NOMO-1 treated with dmso at 0.1 percent for 144 hours (cell line): Measurements from ENCODE around the gene MTCL1.

Experiments used
- DNase-seq: peaks from one replicate; lab custom pipeline; 2025; ENCODE audit not compliant: unreplicated experiment; lab: John Stamatoyannopoulos, UW

Gene MTCL1

DNA sequence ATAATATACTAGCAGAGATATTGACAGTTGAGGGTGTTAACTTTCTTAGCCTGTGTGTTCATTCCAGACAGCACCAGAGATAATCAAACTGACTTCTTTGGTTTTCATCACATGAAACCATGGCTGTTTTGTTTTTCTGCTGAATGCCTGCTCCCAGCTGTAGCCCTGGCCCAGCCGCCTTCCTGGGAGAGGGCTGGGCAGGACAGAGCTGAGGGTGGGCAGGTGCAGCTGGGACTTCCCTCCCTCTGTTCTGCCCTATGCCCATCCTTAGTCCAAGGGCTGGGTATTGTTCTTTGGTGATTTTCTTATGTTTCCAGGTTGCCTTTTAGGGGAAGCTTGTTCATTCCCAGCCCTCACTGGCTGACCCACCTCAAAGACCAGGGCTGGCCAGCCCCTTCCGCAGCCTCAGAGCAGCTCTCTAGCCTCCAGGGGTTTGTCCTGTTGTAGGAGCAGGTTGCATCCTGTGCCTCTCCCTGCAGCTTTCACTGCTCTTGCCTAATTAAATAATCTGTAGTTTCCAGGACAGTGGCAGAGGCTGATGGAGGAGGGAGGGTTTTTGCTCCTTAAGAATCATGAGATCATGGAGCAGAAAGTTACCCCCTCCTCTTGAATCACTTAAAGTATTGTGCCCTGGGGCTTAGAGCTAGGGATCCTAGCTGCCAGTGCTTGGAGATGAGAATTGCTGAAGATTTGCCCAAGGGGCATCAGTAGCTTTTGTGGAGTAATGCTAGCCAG lies 61.4 kb downstream of the MTCL1 start:
- DNase-seq = no peak

DNA sequence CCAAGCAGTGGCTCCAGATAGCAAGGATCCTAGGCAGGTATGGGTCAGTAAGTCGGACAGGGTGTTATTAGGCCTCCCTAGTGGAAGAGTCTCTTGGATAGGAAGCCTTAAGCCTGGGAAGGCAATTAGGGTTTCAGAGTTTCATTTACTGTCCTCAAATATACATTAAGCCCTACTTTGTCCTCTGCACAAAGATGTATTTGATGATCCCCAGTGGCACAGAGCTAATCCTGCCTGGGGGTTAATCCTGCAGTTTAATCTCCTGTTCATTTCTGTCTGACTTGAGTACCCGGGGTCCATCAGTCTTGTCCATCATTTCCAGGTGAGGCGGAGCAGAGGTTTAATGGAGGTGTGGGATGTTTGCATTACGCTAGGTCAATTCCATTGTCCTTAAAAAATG lies 62.0 kb downstream of the MTCL1 start:
- DNase-seq = no peak

GRCh38 chr18:8769509-8770095 lies 64.2 kb downstream of the MTCL1 start:
- no peak for DNase-seq

DNA sequence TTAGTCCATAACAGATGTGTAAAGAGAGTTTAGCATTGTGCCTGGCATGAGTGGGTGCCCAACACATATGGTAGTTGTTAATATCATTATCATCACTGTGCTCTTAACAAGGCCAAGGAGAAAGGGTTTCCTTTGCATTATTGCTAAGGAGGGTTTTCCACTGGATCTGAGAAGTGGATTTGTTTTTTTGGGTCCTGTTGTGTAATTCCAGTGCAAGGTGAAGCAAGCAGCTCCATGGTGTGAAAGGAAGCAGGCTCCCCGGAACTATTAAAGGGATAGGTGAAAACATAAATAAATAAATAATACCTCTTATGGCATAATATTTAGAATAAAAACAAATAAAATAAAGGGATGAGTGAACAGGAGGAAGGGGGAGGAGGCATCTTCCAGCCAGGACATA lies 65.3 kb downstream of the MTCL1 start:
- DNase-seq = no peak

DNA sequence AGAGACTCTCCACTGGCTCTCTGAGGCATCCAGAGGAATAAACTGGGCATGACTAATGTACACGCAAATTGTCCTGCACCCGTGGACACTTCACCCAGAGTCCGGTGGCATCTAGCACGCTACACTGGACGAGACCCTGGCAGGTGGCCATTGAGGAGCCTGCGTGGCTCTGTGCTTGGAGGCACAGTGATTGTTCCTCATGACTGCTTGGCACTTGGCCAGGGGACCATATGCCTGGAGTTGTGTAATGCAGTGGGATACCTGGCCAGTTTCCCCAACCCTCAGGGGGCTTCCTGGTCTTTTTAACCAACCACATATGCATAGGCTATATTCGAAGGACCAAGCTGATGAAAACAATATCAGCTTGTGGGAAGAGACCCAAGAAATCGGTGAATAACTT lies 66.6 kb downstream of the MTCL1 start:
- DNase-seq = no peak

DNA sequence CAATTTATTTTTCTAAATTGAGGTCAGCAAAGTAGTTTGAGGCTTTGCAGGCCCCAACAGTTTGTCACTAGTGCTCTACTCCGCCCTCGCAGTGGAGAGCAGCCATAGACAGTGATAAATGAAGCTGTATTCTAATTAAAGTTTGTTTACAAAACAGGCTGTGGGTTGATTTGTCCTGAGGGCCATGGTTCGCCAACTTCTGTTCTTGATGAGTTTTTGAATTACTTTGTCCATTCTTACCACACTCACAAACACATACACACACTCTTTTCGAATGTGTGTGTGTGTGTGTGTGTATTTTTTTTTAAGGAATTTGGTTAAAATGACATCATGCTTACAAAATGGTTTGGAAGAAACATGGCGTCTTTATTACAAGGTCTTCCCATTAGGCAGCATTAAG lies 68.6 kb downstream of the MTCL1 start:
- DNase-seq = no peak

DNA sequence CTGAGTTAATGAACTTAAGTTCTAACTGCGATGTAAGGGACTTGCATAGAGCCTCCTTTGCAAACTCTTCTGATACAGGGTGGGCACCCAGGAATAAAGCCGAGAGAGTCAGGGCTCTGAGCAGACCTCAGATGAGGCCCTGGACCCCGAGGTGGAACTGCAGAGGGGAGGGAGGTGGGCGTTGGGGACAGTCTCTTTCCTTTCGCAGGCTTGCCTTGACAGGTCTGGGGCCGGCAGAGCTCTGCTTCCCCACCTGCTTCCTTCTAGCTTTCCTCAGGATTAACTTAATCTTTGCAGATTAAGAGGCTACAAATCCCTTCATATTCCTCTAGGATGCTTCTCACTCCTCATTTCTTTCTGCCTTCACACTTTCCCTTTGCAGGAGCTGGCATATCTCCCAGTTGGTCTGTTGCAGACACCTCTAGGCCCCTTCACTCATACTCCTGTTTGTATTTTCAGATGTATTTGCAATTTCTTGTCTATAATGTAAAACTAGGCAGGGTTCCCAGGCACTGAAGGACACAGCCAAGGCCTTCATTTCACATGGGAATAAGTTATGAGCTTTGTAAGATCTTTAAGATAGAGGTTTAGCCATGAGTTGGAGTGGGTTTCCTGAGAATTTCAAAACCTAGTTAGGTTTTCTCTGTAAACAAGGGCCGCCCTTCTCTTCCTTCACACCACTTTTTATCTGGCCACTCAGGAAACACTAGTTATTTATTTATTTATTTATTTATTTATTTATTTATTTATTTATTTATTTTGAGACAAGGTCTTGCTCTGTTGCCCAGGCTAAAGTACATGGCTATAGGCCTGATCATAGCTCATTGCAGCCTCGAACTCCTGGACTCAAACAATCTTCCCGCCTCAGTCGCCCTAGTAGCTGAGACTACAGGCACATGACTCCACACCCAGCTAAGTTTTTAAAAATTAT lies 70.9 kb downstream of the MTCL1 start:
- no peak for DNase-seq

DNA sequence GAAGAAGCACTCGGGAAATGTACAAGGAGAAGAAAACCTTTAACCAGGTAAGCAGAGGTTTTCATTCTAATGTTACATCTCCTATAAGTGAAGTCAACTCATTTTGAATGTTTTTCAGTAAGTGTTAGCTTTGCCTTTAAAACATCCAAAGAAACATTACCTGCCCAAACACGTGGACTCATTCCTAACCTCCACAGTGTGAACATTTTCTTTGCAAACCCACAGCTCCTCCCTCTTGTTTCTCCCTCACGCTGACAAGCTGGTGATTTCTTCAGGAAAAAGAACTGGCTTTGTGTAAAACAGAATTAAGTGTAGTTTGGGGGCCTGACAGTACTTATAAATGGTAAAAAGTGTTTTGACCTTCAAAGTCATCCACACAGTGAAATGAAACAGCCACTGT lies 72.5 kb downstream of the MTCL1 start:
- DNase-seq = no peak

- DNase-seq = no peak
Measured at GRCh38 chr18:8778386-8778785, 73.0 kb downstream of the MTCL1 start.

DNA sequence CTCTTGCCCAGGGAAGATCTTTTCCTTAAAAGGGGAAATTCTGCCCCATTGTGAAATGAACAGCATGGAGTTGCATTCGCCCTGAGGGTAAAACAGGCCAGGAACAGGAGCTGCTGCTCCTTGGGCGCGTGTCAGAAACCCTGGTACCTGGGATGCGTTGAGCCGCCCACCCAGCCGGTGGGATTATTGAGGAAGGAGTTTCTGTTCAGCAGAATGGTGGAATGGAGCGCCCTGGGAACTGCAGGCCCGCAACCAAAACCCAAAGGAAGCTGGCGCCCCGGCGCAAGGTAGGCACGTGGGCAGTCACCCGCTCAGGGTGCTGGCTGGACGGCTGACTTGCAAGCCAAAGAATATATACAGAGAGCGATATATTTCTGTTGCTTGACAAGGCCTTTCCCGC lies 73.5 kb downstream of the MTCL1 start:
- DNase-seq = no peak

GRCh38 chr18:8779251-8779650 lies 73.9 kb downstream of the MTCL1 start:
- DNase-seq = no peak

GRCh38 chr18:8780227-8780626 lies 74.9 kb downstream of the MTCL1 start:
- no peak for DNase-seq

DNA sequence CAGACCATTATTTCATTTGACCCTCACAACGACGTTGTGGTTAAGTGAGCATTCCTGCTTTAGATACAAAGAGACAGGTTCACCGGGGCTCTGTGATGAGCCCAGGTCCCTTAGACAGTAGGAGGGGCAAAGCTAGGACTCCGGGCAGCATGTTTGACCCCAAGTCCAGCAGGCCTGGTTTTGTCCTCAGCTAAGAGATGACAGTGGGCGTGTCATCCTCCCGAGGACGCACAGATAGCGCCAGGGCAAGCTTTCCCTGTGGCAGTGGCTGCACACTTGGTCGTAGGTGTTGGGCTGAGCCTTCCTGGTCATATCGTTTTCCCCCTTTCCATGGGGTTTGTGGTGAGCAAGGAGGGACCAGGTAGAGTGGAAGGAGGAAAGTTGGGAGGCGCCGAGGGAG lies 76.3 kb downstream of the MTCL1 start:
- no peak for DNase-seq

- DNase-seq = no peak
Measured at GRCh38 chr18:8783335-8783993, 78.1 kb downstream of the MTCL1 start.

DNA sequence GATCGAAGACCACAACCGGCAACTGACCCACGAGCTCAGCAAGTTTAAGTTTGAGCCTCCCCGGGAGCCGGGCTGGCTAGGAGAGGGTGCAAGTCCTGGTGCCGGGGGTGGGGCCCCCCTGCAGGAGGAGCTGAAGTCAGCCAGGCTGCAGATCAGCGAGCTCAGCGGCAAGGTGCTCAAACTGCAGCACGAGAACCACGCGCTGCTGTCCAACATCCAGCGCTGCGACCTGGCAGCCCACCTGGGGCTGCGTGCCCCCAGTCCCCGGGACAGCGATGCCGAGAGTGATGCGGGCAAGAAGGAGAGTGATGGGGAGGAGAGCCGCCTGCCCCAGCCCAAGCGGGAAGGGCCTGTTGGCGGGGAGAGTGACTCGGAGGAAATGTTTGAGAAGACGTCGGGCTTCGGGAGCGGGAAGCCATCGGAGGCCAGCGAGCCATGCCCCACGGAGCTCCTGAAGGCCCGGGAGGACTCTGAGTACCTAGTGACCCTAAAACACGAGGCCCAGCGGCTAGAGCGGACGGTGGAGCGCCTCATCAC lies 78.7 kb downstream of the MTCL1 start:
- DNase-seq = no peak

- no peak for DNase-seq
Measured at GRCh38 chr18:8785261-8785660, 79.9 kb downstream of the MTCL1 start.

DNA sequence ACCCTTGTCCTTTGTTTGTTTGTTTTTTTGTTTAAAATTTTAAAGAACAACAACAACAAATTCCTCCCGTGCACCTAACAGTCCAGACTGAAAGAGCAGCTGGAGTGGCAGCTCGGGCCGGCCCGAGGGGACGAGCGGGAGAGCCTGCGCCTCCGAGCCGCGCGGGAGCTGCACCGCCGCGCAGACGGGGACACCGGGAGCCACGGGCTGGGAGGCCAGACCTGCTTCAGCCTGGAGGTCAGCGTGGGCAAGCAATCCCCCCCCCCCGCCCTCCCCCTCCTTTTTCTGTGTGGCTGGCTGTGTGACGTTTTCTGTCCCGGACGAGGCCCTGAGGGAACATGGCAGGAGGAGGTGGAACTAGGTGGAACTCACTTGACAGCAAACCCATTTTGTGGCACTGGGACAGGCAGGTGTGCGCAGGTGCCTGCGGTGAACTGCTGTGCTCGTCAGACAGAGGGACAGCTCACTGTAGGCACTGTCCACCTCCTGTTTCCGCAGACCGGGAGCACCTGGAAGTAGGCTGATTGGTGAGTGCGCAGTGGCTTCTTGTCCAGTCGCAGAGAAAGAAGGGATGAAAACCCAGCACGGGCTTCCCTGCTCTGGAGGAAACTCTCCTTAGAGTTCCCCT lies 80.6 kb downstream of the MTCL1 start:
- DNase-seq = no peak

DNA sequence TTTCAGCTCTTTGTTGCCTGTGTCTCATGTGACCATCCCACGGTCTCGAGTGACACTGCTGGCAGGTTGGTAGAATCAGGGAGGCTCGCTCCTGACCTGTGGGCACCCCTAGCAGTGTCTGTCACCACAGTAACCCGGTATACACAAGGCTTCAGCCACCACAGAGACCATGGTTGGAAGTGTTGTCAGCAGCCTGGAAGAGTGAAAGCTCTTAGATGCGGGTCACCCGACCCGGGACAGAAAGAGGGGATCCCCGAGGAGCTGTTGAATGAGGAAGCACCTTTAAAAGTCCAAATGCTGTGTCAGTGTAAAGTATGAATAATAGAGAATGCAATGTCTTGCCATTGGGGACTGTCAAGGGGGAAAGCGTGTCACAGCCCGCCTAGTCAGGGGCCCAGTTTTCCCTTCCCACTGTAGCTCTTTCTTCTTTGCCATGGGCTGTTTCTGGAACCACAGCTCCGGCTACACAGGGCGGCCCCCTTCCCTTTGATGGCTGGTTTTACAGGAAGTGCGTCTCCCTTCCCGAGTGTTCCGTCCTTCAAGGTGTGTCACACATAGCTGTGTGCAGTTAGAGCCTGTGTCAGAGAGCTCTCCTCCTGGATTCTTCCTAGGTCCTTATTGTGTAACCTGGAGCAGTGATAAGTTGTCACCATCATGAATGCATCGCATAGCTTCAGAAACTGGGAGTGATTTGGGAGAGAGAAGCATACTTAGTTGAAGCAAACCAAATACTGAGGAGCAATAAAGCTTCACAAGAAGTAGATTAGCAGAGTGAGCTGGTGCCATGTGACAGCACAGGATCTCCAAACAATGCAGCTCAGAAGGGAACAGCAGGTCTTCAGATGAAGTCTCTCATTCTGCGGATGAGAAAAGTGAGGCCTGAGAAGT lies 81.4 kb downstream of the MTCL1 start:
- DNase-seq = no peak

DNA sequence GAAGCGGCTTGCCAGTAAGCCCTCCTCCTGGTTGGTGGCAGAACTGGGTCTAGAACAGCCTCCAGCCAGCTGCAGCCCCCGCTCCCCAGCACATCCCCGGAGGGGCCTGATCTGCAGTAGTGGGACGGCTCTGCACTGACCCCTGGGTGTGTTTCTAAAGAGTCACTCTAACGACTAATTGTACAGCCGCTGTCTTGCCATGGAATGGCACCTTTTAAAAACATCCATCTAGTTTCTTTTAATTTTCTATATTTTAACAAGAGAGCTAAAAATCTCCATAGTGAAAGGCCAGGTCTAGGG lies 82.0 kb downstream of the MTCL1 start:
- DNase-seq = no peak

- DNase-seq = no peak
Measured at GRCh38 chr18:8787794-8788193, 82.4 kb downstream of the MTCL1 start.
